Measurements from ENCODE around the gene PSTPIP1.

DNA sequence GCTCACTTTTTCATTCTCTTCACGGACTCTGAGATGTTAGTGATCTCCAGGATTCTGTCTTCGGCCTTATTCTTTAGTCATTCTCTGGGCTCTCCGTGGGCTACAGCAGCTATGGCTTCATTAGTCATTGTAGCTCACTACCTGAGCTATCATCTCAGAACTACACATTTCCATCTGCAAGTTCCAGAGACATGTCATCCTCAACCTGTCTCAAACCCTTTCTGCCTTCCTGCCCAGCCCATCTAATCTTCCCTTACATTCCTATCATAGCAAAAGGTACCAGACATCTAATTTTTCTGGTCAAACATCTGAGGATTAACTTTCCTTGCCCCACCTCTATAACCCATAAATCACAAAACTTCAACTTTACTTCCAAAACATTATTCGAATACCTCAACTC, 62.8 kb downstream of the PSTPIP1 start:
- TF ChIP-seq POLR2A (IDR thresholded peaks at IDR 0.05), result no peak
- no peak for TF ChIP-seq CTCF (IDR thresholded peaks at IDR 0.05)

Measured in breast epithelium (tissue), 3 donors.